Stromal cell of bone marrow (primary cell): ENCODE measurements around the gene GTF2IRD1.
"Not testable (repeated sequence)": the region's sequence is repeated elsewhere in the genome, so short reads cannot be mapped to it uniquely, and the experiment has no call there.

Experiments used
- DNase-seq: peaks from one replicate; pipeline ENCODE4 v3.0.0-alpha.2; 2012; ENCODE audit warnings: low read depth

The GTF2IRD1 gene

DNA sequence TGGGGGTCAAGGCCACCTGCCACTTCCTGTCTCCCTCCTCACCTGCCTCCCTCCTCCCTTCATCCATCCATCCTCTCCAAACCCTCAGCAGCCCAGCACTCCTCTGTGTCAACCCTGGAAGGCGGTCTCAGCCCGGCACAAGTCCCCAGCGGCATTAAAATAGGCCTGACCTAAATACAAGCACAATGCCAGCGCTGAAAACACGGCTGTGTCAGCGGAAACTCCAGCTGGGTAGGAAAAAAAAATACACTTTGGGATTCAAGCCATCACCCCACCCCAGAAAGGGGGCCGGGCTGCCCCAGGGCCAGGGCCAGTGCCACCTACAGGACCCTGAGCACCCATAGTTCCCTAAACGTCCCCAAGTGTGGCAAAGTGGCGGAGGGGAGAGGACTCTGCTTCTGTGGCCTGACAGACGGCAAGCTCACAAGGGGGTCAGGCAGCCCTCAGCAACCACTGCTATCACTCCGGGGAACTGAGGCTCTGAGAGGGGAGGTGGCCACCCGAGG lies 22.7 kb upstream of the GTF2IRD1 start:
- DNase-seq = no peak

DNA sequence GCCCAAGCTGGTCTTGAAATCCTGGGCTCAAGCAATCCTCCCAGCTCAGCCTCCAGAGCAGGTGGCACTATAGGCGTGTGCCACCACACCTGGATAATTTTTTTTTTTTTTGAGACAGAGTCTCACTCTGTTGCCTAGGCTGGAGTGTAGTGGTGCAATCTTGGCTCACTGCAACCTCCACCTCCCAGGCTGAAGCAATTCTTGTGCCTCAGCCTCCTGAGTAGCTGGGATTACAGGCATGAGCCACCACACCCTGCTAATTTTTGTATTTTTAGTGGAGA lies 16.5 kb upstream of the GTF2IRD1 start:
- DNase-seq = not testable (repeated sequence)

DNA sequence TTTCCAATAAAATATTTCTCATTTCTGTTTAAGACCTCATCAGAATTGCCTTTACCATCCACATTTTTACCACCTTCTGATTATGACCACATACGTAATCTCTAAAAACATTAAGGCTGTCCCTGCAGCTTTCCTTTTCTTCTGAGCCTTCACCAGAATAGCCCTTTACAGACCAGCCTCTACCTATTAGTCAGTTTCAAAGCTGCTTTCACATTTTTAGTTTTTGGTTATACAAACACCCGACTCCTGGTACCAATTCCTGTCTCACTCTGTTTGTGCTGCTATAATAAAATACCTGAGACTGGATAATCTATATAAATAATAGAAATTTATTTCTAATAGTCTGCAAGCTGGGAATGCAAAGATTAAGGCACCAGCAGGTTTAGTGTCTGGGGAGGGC lies 15.4 kb upstream of the GTF2IRD1 start:
- no peak for DNase-seq

DNA sequence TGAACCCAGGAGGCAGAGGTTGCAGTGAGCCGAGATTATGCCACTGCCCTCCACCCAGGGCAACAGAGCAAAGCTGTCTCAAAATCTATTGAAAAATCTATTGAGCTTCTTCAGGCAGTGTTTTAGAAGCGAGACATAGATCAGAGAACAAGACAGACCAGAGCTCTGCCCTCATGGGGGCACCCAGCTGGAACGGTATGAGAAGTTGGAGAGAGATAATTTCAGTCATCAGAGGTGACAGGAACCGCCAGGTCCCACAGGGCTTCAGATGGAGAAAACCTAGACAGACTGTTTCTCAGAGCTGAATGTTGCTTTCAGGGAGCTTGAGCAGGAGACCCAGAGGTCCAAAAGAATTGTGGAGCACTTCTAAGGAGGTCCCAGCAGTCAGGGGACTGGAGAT lies 14.2 kb upstream of the GTF2IRD1 start:
- DNase-seq = no peak

DNA sequence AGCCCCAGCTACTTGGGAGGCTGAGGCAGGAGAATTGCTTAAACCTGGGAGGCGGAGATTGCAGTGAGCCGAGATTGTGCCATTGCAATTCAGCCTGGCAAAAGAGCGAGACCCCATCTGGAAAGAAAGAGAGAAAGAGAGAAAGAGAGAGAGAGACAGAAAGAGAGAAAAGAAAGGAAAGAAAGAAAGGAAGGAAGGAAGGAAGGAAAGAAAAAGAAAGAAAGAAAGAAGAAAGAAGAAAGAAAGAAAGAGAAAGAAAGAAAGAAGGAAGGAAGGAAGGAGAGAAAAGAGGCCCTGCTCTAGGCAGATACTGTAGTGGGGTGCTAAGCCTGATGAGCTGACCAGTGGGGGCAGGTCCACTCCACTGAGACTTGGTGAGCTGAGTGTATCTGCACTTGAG lies 13.6 kb upstream of the GTF2IRD1 start:
- not testable (repeated sequence) for DNase-seq

DNA sequence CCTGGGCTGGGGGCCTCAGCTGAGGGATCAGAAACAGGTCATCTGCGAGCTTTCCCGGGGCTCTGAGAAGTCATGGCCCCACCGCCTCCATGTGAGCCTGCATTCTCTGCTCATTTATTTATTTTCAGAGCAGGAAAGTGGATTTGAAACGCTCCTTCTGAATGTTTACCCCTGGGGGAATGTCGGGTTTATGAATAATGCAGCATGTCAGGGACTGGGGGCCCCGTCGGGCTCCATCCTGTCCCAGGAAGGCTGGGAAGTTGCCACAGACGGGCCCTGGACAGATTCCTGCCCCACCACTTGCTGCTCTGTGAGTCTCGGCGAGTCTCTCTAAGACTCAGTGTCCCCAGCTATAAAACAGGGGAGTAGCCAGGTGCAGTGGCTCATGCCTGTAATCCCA lies 11.9 kb upstream of the GTF2IRD1 start:
- no peak for DNase-seq

DNA sequence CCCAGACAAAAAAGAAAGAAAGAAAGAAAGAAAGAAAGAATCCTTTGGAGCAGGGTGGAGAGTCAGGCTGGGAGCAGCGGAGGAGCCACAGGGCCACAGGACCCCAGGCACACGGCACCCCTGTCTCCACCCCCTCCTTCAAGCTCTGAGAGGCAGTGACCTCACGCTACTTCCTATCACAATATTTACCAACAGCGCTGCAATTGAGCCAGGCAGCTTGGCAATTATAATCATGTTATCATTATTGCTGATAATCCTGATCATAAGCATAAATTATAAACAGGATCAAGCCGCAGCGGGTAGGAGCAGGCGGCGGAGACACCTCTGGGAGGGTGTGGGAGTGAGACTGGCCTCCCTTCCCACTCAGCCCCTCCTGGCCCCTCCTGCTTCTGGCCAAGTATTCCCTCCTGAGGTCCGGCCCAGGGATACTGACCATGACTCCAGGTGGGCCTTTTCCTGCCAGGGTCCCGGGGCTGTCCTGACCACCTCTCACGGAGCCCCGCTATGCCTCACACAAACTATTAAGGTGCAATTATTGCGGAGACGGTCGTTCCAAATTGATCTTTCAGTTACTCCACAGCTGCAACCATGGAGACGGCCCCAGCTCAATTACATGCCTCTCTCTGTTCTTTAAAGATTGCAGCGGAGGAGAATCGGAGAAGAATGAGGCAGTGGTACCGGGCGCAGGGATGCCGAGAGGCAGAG lies 10.0 kb upstream of the GTF2IRD1 start:
- no peak for DNase-seq

DNA sequence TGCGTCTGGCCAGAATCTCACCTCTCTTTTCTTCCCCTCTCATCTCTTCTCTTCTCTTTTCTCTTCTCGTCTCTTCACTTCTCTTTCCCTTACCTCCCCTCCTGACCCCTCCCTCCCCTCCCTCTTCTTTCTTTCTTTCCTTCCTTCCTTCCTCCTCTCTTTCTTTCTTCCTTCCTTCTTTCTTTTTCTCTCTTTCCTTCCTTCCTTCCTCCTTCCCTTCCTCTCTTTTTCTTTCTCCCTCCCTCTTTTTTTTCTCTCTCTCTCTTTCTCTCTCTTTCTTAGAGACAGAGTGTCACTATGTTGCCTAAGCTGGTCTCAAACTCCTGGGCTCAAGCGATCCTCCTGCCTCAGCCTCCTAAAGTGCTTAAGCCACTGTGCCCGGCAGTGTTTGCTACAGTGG lies 4.6 kb upstream of the GTF2IRD1 start:
- DNase-seq = no peak

DNA sequence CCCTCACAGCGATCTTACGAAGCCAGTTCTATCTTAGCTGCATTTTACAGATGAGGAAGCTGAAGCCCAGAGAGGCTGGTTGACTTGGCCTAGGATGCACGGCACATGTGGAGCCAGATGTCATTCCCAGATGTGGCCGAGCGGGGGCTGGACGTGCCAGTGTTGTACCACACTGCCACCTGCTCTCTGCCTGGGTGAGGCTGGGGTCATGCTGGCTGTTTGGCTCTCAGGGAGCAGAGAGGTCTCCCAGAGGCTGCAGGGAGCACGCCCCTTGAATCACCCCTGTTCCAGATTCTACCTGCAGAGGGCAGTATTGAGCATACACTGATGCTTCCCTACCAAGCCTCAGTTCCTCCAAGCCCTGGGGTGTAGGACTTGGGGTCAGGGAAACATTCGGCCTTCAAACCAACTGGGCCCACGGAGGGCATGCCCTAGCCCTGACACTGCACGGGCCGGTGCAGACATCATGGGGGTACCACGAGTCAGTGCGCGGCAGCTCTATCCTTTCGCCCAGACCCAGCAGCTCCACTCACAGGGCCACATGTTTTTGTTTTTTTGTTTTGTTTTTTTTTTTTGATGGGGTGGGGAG lies 3.8 kb upstream of the GTF2IRD1 start:
- no peak for DNase-seq

DNA sequence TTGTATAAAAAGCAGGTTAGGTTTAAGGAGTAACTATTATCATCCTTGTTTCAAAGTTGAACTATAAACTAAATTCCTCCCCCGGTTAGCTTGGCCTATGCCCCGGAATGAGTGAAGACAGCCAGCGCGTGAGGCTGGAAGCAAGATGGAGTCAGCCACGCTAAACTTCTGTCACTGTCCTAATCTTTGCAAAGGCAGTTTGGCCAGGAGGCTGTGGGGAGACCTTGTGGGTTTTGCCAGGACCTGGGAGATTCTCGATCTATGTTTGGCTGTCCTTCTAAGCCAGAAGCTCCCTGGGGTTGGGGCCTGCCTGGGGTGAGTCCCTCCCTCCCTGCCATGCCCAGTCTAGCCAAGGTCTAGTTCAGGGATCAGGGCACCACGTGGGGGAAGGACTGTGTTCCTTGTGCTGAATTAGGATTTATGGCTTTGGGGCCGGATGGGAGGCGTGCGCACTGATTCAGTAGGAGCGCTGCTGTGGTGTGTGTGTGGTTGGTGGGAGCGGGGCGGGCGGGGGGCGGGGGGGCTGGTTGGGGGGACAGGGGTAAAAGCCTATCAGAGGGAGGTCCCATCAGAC lies 871 bp upstream of the GTF2IRD1 start:
- peak; percentile 48 for DNase-seq

DNA sequence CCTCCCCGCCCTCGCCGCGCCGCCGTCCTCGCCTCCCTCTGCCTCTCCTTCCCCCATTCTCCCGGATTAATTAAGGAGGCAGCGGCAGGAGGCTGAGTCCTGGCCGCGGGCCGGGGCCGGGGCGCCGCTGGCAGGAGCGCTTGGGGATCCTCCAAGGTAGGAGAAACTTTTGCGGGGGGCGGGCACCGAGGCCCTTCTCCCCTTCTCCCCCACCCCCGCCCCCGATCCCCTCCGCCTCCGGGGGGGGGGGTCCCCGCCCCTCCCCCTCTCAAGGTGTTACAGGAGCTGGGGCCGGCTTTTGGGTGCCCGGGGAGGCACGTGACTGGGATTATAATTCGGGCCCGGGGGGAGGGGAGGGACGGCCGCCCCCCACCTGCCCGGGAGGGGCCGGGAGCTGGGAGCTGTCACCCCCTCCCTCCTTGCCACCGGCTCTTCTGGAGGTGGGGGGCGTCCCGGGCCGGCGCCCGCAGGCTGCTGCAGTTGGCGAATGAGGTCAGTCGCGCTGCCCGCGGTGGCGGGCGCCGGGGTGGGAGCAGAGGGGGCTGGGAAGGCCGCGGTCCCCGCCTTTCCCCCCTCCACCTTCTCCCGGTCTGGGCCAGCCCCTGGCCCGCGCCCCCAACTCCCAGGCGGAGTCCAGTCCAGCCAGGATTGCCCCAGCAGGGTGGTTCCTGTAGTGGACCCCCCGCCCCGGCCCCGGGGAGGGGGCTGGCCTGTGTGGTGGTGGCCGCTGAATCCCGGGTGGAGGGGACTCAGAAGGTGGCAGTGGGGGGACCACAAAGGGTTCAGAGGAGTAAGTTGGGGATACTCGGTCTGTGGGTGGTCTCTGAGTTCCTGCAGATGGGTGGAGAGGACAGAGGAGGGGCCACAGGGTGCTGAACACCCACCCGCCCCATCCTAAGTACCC lies 567 bp downstream of the GTF2IRD1 start:
- no peak for DNase-seq

DNA sequence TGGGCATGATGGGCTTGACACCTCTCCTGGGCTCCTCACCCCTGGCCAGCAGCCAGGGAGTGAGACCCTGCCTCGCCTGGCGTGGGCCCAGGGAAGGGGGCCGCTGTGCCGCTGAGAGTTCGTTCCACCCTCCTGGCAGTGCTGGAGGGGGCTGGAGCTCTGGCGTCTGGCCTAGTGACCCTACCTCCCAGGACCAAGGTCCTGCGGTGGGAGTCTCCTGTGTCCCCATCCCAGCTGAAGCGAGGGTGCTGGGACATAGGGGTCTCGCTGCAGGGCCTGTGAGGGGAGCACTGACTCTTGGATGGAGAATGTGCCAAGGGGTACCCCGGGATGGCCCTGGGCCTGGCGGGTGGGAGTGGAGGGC lies 1.2 kb downstream of the GTF2IRD1 start:
- DNase-seq = no peak

DNA sequence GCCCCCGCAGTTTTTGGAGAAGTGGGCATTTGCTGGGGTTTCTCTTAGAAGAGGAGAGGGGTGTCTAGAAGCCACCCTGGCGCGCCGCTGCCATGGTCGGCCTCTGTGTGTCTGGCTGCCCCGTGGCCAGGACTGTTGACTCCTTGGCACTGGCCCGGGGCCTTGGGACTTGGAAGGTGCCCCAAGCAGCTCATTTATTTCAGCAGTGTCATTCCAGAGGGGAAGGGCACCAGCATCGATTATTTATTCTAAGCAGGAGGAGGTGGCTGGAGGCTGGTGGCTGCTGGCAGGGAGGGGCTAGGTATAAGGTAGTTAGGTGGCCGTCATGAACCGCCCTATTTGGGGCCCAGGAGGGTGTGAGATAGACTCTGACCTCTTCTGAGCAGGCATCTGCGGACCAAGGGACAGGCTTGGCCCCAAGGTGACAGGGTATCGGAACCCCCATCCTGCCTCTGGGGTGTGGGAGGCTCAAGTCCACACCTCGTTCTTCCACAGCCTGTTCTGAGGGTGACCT lies 1.6 kb downstream of the GTF2IRD1 start:
- DNase-seq = no peak

DNA sequence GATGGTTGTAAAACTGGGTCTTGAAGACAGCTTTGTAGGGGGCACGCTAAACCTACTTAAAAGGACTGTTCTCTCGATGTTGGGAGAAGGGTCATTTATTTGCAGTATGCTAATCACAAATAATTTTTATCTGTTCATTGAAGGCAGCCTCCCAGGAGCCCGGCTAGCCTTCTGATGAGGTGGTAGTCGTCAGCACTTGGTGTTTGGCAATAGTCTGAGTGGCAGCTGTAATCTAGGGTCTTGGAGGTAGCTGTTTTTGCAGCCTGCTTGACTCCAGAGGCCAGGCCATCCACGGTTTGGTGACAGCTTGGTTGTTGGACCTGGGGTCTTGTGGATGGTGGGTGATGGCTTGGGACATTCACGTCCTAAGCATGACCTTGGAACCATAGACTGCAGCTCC lies 2.2 kb downstream of the GTF2IRD1 start:
- DNase-seq = no peak

DNA sequence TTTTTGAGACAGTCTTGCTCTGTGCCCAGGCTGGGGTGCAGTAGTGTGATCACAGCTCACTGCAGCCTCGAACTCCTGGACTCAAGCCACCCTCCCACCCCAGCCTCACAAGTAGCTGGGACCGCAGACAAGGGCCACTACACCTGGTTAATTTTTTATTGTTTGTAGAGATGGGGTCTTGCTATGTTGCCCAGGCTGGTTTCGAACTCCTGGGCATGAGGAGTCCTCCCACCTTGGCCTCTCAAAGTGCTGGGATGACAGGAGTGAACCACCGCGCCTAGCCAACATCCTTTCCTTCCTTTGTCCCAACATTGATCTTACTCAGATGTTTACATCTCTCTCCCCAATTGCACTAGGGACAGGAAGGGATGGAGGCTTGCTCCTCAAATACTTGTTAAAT lies 3.3 kb downstream of the GTF2IRD1 start:
- DNase-seq = no peak

DNA sequence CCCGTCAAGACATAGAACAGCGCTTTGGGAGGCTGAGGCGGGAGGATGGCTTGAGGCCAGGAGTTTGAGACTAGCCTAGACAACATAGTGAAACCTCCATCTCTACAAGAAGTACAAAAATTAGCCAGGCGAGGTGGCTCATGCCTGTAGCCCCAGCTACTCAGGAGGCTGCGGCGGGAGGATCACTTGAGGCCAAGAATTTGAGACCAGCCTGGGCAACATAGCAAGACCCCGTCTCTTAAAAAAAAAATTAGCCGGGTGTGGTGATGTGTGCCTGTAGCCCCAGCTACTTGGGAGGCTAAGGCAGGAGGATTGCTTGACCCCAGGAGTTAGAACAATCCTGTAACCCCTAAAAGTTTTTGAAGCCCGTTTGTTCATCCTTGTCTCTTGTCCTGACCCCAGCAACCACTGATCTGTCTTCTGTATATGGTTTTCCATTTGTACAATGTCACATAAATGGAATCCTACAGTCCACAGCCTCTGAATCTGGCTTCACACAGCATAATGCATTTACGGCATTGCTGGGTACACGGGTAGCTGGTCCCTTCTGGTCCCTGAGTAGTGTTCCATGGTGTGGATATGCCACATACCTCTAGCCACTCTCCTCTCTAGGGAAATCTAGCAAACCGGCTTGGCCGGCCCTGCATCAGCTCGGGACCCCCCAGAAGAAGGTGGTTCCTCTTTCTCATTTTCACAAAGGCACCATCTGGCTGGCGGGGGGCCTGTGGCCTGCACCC lies 8.4 kb downstream of the GTF2IRD1 start:
- DNase-seq = no peak

DNA sequence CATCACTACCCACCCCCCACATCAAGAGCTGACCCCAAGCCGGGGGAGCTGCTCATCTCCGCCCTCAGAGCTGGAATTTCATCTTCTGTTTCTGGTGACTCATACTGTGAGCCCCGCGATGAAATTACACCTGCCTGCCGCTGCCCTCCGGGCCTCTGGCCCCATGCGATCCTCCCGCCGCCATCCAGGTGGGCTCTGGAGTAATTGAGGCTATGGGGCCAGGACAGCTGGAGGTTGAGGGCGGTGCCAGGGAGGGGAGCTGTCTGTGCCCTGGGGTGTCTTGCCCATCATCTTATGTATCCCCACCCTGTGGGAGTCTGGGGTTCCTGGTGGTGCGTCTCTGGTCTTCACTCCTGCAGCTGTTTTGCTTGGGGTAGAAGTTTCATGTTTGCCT lies 9.0 kb downstream of the GTF2IRD1 start:
- DNase-seq = no peak

DNA sequence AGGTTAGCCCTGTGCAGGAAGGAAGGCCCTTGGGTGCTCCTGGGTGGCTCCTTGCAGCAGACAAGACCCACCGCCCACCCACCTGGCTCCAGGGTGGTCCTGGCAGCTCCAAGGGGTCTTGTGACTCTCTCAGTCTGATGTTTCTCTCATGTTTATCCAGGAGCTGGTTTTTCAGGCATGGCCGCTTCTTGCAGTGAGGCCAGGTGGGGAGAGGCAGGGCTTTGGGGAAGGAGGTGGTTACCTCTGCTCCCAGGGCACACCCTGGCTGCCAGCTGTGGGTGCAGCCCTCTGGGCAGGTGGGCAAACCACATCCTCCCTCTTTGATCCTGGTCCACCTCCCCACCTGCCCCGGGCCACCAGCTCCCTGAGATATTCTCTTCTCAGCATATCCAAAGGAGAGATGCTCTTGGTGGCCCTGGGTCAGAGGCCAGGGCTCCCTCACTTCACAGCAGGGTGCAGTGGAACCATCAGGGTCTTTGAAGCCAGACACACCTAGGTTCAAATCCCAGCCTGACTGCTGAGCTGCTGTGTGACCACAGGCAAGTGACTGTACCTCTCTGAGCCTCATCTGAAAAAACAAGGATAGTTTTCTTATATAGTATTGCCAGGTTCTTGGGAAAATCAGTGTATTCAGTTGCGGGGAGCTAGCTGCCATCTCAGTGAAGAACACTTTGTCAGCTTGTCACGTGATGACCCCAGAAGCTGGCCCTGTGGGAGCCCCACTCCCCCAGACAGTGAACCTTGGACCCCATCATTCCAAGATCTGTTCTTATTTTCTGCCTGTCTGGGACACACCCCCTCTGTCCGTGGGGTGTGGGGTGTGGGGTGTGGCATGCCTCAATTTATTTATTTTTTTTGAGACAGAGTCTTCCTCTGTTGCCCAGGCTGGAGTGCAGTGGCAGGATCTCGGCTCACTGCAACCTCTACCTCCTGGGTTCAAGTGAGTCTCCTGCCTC lies 11.5 kb downstream of the GTF2IRD1 start:
- DNase-seq = no peak

DNA sequence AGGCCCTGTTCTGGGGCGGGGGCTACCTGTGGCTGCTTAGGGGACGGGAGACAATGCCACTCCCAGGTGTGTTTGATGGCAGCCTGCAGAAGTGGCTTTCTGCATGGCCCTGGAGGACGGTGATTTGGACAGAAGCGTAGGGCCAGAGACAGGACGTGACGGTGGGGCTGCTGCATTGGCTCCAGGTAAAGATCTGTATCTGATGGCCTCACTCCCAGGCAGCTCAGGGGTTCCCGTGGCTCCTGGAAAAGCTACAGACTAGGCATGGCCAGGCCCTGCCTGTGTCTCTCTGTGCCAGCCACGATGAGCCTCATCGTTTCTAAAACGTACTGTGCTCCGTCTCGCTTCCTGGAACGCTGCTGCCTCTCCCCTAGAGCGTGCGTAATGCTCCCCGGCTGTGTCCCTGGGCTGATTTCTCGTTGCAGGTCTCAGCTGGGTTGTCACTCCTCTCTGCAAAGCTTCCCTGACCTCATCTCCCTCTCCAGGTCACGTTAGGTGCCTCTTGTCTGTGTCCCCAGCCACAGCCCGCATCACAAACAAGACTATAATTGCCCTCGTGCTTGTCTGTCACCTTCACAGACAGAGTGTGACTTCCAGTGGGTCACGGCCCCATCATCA lies 12.6 kb downstream of the GTF2IRD1 start:
- no peak for DNase-seq

DNA sequence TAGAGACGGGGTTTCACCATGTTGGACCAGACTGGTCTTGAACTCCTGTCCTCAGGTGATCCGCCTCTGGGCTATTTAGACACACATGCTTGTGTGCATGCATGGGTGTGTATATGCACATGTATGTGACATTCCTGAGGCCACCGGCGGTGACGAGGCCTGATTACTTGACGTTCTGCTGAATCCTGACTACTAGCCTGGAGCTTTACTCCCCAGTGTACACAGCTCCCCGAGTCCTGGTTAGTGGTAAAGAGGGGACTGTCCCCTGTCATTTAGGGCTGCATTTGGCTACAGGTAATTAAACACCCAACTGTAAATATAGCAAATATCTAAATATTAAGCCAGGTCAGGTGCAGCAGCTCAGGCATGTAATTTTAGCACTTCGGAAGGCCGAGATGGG lies 14.2 kb downstream of the GTF2IRD1 start:
- no peak for DNase-seq
